Right forelimb (tissue), 1 donor: ENCODE data around the gene DBT.
"Not testable (repeated sequence)": the region's sequence is repeated elsewhere in the genome, so short reads cannot be mapped to it uniquely, and the experiment has no call there.

Experiments
- DNase-seq: peaks from one replicate; pipeline ENCODE4 v3.0.0-alpha.2; 2018

DBT gene

DNA sequence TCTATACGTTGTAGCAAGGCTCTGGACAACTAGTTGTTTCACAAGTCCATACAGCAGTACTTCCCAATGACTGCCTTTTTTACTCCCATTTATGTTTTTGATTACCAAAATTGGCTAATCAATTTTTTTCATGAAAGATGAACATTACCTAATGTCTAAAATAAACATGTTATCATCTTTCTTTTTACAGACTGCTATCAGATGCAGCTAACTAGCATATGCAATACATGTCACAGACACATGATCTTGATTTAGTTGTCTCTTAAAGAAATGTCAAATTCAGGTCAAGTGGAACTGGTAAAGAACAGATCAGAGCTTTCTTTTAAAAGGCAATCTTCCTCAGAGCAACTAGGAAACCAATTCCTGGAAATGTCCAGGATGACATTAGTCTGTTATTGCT, 630 bp upstream of the DBT start:
- DNase-seq, result no peak

DNA sequence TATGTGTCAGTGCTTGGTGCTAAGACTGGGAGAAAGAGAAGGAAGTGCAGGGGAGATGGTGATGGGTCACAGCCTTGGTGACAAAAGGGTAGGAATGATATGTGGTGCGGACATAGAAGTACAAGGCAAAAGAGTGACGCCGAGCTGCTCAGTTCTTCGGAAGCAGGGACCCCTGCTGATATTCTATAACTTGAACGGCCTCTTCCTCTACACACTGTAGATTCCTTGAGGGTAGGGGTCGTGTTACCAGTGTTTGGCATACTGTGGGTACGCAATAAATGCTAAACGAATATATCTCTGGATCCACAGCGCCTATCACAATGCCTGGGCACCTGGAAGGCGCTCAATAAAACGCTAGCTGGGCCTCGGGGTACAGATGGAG, 488 bp downstream of the DBT start:
- peak; percentile 44 for DNase-seq

GRCh38 chr1:100246738-100247137, 2.9 kb downstream of the DBT start:
- DNase-seq, result no peak

GRCh38 chr1:100240631-100241030, 9.0 kb downstream of the DBT start:
- DNase-seq, result no peak

DNA sequence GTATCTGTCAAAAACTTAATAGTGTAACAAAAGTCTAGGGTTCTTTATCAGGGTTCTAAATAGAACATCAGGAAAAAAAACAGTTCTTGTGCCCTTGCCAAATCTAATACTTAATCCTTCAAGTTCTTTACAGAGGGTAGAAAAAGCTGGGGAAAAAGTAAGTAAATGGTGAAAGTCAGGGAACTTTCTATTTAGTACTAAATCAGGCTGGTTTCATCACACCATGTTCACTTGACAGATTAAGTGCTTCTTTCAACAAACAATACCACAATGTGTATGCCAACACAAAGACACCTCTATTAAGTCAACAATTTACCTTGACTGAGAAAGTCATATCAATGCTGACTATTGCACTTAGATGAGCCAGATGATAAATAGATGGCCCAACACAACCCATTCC, 9.7 kb downstream of the DBT start:
- DNase-seq, result no peak

DNA sequence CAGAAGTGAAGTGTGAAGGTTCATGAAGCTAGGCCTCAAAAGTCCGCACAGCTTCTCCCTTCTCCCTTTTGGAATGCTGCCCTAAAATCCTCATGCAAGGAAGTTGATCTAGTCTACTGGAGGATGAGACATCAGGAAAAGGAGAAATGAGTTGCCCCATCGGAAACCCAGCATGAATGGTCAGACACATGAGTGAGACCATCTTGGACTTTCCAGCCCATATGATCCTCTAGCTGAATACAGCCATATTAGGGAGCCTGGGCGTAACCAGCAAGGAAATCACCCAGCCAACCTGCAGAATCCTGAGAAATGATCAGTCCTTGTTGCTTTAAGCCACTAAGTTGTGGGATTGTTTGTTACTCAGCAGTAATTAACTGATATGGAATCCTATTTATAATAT, 12.5 kb downstream of the DBT start:
- no peak for DNase-seq

DNA sequence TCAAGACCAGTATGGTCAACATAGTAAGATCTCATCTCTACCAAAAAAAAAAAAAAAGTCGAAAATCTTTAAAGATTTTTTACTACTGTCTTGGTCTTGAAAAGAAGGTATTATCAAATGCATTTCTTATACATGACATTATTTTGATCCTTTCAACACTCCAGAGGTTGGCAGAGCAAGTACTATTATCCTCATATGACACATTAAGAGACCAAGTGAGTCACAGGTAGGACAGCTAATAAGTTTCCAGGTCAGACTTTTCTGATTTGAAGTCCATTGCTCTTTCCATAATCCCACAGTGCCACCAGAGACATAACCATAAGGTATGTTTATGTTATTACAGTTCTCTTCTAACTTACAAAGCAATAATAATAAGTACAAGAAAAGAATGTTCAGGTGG, 15.2 kb downstream of the DBT start:
- no peak for DNase-seq

DNA sequence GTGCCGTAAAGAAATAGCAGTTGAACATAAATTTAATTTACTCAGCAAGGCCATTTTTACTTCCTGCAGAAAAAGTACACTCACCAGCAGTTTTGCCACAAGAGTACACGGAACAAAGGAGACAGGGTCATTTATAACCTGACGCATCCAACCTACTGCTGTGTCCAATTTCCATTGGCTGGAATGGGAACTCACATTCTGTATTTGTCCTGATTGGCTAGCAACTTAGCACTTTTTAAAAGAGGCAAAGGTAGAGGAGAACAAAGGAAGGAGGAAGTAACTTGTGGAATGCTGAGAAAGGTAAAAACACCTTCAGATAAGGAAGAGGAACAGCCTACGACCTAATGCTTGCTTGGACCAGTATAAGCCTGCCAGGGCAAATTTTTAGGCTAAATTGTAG, 16.1 kb downstream of the DBT start:
- DNase-seq, result not testable (repeated sequence)

GRCh38 chr1:100232156-100232555, 17.5 kb downstream of the DBT start:
- no peak for DNase-seq

- no peak for DNase-seq
Measured at GRCh38 chr1:100231721-100232120, 17.9 kb downstream of the DBT start.

DNA sequence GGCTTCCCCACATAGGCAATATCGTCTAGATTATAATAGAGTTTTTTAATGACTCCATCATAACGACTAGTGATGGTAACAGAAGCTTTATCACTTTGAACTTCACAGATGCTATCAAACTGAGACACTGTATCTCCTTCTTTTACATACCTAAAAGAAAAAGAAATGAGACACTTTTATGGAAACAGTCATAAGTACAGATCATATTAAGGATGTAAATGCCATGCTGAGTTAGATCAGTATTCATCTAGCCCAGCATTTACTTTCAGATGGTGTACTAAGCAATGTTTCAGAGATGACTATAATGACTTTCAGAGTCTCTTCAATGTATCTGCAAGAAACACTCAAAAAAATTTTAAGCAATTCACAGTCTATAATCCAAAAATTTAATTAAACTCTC, 18.9 kb downstream of the DBT start:
- no peak for DNase-seq

DNA sequence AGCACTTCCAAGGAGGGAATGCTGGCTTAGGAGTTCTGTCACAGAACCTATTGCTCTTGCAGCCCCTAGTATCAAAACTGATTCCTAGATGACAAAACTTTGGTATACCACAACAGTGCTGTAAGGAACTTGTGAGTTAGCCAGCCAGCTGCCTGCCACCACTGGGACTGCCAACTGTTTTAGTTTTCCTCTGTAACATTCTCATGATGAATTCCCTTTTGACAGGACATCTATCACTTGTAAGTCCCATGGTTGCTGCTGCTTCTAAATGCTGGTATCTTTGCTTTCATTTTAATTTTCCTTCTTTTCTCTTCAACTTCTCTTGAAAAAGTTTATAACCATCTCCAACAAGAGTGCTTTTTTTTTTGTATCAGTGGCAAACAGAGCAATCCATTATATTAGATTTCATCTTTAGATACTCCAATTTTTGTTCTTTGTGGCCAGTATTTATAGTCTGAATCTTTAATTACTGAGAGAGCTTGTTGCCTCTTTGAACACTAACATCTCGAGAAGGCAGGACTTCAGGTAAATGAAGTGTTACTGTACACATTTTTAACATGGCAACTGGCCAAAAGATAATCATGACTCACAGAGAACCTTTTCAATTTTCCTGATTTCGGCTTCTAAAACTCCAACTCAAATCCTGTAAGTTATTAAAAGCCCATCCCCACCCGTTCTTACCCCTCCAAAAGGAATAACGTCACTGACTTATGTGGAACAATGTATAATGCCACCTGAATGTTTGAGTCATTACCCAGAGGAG, 19.8 kb downstream of the DBT start:
- DNase-seq, result no peak

- DNase-seq, result no peak
Measured at GRCh38 chr1:100222428-100222827, 27.2 kb downstream of the DBT start.

- DNase-seq, result no peak
Measured at GRCh38 chr1:100219883-100220282, 29.8 kb downstream of the DBT start.

- no peak for DNase-seq
Measured at GRCh38 chr1:100219457-100219856, 30.2 kb downstream of the DBT start.

DNA sequence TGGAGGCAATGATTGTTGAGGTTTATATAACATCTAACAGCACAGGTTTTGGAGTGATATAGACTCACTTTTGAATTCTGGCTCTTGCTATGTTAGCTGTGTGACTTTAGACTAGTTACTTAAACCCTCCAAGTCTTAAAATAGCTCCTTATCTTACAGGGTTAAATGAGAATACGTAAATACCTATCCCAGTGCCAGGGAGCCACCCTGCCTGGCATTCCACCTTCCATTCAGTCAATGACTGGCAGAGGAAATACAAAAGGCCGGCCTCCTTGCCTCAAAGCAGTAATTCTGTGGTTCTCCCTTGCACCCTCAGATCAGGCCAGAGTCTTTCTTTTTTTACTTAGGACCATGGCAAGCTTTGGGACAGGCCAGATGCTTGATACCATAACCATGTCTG, 31.8 kb downstream of the DBT start:
- no peak for DNase-seq

DNA sequence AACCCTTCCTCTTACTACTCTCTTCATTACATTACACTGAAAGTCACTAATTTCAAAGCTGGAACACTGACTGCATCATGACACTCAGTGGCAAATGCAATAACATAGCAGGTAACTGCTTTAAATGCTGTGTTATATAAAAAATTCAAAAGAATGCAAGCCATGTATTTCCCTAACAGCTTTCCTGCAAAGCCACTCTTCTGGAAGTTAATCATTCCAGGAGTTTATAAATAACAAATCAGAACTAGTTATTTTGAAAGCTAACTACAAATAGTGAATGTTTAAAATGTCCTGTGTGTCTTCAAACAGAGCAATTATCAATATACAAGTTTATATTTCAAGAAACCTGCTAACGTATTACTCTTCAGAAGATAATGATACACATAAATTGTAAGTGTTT, 34.5 kb downstream of the DBT start:
- no peak for DNase-seq

DNA sequence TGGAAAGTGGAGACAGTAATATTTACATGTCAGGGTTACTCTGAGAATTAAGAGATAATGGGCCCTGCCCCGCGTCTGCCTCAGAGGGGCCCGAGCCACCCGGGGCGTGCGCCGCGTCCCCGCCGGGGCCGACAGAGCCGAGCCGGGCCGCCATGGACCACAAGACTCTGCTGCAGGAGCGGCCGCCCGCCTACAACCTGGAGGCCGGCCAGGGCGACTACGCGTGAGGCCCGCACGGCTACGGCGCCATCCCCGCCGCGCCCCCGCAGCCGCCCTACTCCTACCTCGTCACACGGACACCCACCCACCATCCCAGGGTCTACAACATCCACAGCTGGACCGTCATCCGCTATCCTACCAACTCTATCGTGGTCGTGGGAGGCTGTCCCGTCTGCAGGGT, 36.5 kb downstream of the DBT start:
- DNase-seq, result no peak

- no peak for DNase-seq
Measured at GRCh38 chr1:100206301-100206700, 43.3 kb downstream of the DBT start.

DNA sequence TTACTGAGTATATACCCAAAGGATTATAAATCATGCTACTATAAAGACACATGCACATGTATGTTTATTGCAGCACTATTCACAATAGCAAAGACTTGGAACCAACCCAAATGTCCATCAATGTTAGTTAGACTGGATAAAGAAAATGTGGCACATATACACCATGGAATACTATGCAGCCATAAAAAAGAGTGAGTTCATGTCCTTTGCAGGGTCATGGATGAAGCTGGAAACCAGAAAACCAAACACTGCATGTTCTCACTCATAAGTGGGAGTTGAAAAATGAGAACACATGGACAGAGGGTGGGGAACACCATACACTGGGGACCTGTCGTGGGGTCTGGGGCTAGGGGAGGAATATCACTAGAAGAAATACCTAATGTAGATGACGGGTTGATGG, 44.0 kb downstream of the DBT start:
- not testable (repeated sequence) for DNase-seq

DNA sequence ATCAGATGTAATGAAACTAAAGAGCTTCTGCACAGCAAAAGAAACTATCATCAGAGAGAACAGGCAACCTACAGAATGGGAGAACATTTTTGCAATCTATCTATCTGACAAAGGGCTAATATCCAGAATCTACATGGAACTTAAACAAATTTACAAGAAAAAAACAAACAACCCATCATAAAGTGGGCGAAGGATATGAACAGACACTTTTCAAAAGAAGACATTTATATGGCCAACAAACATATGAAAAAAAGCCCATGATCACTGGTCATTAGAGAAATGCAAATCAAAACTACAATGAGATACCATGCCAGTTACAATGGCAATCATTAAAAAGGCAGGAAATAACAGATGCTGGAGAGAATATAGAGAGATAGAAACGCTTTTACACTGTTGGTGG, 44.5 kb downstream of the DBT start:
- DNase-seq, result not testable (repeated sequence)

DNA sequence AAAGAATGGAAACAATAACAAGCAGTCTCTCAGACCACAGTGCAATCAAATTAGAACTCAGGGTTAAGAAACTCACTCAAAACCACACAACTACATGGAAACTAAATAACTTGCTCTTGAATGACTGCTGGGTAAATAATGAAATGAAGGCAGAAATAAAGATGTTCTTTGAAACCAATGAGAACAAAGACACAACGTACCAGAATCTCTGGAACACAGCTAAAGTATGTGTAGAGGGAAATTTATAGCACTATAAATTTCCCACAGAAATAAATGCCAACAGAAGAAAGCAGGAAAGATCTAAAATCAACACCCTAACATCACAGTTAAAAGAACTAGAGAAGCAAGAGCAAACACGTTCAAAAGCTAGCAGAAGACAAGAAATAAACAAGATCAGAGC, 46.9 kb downstream of the DBT start:
- DNase-seq, result not testable (repeated sequence)

GRCh38 chr1:100200060-100200459, 49.6 kb downstream of the DBT start:
- not testable (repeated sequence) for DNase-seq

GRCh38 chr1:100198596-100198995, 51.0 kb downstream of the DBT start:
- no peak for DNase-seq

DNA sequence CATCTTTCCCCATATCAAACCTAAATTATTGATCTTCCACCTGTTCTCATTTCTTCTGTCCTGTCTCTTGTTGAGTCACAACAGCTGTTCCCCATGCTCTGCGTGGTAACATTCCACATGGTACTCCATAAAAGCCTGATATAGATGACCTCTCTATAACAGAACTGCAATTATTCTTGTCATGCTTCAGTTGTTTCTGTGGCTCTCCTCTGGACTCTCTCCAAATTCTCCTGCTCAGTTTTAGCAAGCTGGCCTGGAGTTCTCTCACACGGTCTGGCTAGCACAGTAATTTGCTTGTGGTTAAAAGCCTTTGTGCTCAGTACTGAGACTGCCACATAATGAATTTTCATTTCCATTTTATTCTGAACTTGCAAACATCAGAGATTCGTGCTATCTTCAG, 61.0 kb downstream of the DBT start:
- peak; percentile 41 for DNase-seq
